ENCODE measurements around the gene NXT2.

DNA sequence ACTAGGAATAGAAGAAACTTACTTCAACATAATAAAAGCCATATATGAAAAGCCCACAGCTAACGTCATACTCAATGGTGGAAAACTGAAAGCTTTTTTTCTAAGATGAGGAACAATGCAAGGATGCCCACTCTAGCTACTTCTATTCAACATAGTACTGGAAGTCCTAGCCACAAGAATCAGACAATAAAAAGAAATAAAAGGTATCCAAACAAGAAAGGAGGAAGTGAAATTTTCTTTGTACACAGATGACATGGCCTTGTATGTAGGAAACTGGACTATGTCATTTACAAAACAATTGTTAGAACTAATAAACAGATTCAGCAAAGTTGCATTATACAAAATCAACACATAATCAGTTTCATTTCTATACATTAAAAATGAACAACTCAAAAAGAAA lies 25.5 kb upstream of the NXT2 start:
- TF ChIP-seq CTCF (conservative IDR thresholded peaks at IDR 0.05; ENCODE audit: low read length) (no peak), EZH2phosphoT487 (IDR thresholded peaks at IDR 0.05; ENCODE audit: borderline replicate concordance, low read depth, low read length) (no peak)
